A549 (cell line): Measurements from ENCODE around the gene KRT7.

ENCODE experiments used
- CBX2 ChIP-seq: fragments of 200-600 bp; sonication (generic); IDR thresholded peaks from 2 replicates; pipeline ENCODE4 v1.6.1; 2016; ENCODE audit warnings: low read depth, mild to moderate bottlenecking, borderline replicate concordance
- CEBPB ChIP-seq, 2 experiments: fragments of >200 bp in 1 of 2; sonication (Bioruptor Twin) in 1 of 2; formaldehyde crosslinking in 1 of 2; IDR thresholded peaks; 2 replicates each; pipeline ENCODE4 v1.6.1; 2012 to 2016
- CTCF ChIP-seq: fragments of >200 bp; sonication (Bioruptor Twin); formaldehyde crosslinking; IDR thresholded peaks from 3 replicates; pipeline ENCODE4 v1.5.1; 2016
- HOXA7 ChIP-seq: fragments of 250-450 bp; sonication (Bioruptor Pico); IDR thresholded peaks from 2 replicates; pipeline ENCODE4 v1.5.0; 2020; ENCODE audit warnings: mild to moderate bottlenecking, moderate library complexity
- JUNB ChIP-seq: fragments of >200 bp; sonication (Bioruptor Twin); formaldehyde crosslinking; IDR thresholded peaks from 2 replicates; pipeline ENCODE4 v1.6.1; 2016
- PHF8 ChIP-seq: fragments of 200-600 bp; sonication (generic); IDR thresholded peaks from 2 replicates; pipeline ENCODE4 v1.6.1; 2016; ENCODE audit warnings: low read depth, mild to moderate bottlenecking, antibody characterized with exemption, moderate library complexity, borderline replicate concordance
- POLR2A ChIP-seq: IDR thresholded peaks from 2 replicates; pipeline ENCODE4 v1.6.1; 2012; ENCODE audit warnings: mild to moderate bottlenecking, low read length
- POLR2AphosphoS2 ChIP-seq: conservative IDR thresholded peaks from 2 replicates; pipeline ENCODE4 v1.6.1; 2012; ENCODE audit warnings: low read length, improper control_type of control experiment, inconsistent platforms
- RARB ChIP-seq: fragments of 250-450 bp; sonication (Bioruptor Pico); IDR thresholded peaks from 2 replicates; pipeline ENCODE4 v1.8.0; 2021; ENCODE audit warnings: mild to moderate bottlenecking, moderate library complexity
- RFX5 ChIP-seq: fragments of 450-650 bp; IDR thresholded peaks from 2 replicates; pipeline ENCODE4 v1.7.1; 2014; ENCODE audit warnings: antibody characterized with exemption, mild to moderate bottlenecking, moderate library complexity
- TF ChIP-seq, protein P1 (sequence below): fragments of 200-600 bp; sonication (generic); IDR thresholded peaks from 2 replicates; pipeline ENCODE4 v1.6.1; 2016; ENCODE audit warnings: antibody characterized with exemption, mild to moderate bottlenecking, moderate library complexity

DNA sequence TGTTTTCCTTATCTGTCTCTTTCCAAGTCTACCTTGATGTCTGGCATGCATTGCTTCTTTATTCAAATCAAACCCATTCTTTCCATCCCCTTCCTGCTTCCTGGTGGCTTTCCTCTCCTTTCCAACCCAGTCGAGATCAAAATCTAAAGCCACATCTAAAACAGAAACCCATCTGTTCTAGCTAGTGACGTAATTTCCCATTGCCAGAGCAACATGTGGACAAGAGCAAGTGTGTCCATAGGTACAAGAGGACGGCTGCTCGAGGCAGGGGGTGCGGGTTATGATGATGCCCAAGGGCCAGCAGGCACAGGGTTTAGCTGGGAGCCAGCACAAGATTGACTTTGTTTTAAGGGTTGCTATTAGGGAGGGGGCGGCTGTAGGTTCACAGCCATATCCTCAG, 48.2 kb upstream of the KRT7 start:
- no peak for TF ChIP-seq CBX2
- no peak for TF ChIP-seq CEBPB (IDR thresholded peaks at IDR 0.05)
- TF ChIP-seq RFX5: no peak
- no peak for TF ChIP-seq HOXA7
- TF ChIP-seq JUNB: no peak
- no peak for TF ChIP-seq POLR2A
- TF ChIP-seq, protein P1, sequence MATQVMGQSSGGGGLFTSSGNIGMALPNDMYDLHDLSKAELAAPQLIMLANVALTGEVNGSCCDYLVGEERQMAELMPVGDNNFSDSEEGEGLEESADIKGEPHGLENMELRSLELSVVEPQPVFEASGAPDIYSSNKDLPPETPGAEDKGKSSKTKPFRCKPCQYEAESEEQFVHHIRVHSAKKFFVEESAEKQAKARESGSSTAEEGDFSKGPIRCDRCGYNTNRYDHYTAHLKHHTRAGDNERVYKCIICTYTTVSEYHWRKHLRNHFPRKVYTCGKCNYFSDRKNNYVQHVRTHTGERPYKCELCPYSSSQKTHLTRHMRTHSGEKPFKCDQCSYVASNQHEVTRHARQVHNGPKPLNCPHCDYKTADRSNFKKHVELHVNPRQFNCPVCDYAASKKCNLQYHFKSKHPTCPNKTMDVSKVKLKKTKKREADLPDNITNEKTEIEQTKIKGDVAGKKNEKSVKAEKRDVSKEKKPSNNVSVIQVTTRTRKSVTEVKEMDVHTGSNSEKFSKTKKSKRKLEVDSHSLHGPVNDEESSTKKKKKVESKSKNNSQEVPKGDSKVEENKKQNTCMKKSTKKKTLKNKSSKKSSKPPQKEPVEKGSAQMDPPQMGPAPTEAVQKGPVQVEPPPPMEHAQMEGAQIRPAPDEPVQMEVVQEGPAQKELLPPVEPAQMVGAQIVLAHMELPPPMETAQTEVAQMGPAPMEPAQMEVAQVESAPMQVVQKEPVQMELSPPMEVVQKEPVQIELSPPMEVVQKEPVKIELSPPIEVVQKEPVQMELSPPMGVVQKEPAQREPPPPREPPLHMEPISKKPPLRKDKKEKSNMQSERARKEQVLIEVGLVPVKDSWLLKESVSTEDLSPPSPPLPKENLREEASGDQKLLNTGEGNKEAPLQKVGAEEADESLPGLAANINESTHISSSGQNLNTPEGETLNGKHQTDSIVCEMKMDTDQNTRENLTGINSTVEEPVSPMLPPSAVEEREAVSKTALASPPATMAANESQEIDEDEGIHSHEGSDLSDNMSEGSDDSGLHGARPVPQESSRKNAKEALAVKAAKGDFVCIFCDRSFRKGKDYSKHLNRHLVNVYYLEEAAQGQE: no peak
- TF ChIP-seq POLR2AphosphoS2: no peak
- TF ChIP-seq PHF8: no peak
- no peak for TF ChIP-seq CTCF
- TF ChIP-seq RARB (CRISPR knock-in tag): no peak
